OCI-LY1 (cell line): ENCODE measurements around the gene ZNF785.

ENCODE experiments used
- CTCF ChIP-seq: fragments of 200-600 bp; sonication (generic), shearing (Covaris generic); IDR thresholded peaks from 2 replicates; pipeline ENCODE4 v1.5.1; 2017; ENCODE audit warnings: mild to moderate bottlenecking, antibody characterized with exemption, low read length, moderate library complexity, mixed read lengths
- EZH2 ChIP-seq: fragments of 200-600 bp; sonication (generic), shearing (Covaris generic); IDR thresholded peaks from 2 replicates; pipeline ENCODE4 v1.8.0; 2017; ENCODE audit warnings: borderline replicate concordance, mixed run types, mild to moderate bottlenecking, antibody characterized with exemption, low read length, moderate library complexity, mixed read lengths

- TF ChIP-seq CTCF: no peak
- TF ChIP-seq EZH2: no peak
Observed at GRCh38 chr16:30600929-30601328, 15.4 kb upstream of the ZNF785 start.
